Skeletal muscle cell (primary cell): ENCODE results near the gene DNA2.

Experiments
- DNase-seq: peaks from one replicate; pipeline ENCODE4 v3.0.0-alpha.2; 2010; ENCODE audit warnings: low read depth
- H3K4me3 ChIP-seq: 2 replicates; pipeline ENCODE4 v1.5.1; 2011; ENCODE audit warnings: low read depth, mild to moderate bottlenecking, control low read depth, low read length, moderate library complexity

DNA2 gene

GRCh38 chr10:68385740-68386139 lies 86.0 kb downstream of the DNA2 start:
- DNase-seq = no peak
- H3K4me3 ChIP-seq = no peak overlapping the region

- DNase-seq = no peak
- H3K4me3 ChIP-seq = no peak overlapping the region
Measured at GRCh38 chr10:68371604-68372003, 100.2 kb downstream of the DNA2 start.

GRCh38 chr10:68367121-68367520 lies 104.7 kb downstream of the DNA2 start:
- H3K4me3 ChIP-seq = no peak overlapping the region
- DNase-seq = no peak

DNA sequence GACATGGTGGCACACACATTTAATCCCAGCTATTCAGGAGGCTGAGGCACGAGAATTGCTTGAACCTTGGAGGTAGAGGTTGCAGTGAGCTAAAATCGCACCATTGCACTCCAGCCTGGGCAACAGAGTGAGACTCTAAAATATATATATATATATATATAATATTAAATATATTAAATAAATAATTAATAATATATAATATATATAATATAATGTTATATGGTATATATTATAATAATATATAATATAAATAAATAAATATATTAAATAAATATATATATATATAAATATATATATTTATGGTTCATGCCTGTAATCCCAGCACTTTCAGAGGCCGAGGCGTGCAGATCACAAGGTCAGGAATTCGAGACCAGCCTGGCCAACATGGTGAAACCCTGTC lies 105.2 kb downstream of the DNA2 start:
- no peak for DNase-seq
- H3K4me3 ChIP-seq = no peak overlapping the region

DNA sequence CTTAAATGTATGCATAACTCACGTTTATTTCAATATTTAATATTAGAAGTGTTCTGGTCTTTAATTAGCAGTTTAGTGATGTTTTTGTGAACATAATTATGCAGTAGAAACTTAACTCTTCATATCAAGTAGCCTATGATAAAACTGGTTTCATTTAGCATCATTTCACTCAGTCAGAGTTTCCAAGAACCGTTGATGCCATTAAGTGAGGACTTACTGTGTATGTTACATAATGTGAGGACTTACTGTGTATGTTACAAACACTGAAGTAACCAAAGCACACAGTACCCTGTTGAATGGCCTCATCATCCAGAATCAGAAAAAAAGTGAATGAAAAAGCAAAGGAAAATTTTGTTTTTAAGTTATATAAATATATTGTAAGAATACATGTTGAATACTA lies 106.2 kb downstream of the DNA2 start:
- no peak for DNase-seq
- H3K4me3 ChIP-seq = no peak overlapping the region

DNA sequence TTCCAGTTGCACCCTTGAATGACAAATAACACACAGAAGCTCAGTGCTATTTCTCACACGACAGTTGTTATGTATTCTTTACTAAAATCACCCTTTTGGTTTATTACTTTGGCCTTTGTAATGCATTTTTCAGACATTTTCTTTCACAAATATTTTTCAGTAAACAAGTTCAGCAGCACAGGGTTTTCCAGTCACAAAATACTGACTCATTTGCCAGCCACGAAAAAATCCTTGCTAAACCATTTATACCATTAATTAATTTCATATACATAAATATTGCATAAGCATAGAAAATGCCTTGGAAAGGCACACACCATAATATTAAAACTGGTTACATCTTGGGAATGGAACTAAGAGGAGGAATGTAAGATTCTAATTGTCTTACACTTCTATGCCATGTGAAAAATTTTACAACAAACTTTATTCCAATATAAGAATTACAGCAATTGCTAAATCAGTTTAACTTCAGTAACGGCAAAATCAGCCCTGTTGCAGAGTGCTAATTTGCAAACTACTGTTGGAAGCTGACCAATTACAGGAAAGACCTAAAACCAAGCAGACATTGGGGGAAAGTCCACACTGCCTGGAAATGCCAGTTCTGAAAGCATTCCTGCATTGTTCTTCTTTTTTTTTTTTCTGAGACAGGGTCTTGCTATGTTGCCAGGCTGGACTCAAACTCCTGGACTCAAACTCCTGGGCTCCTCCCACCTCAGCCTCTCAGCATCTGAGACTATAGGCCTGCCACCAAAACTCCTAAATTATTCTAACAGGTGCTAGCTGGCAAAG lies 107.5 kb downstream of the DNA2 start:
- no peak for DNase-seq
- no peak overlapping the region for H3K4me3 ChIP-seq
